NCI-H2227 (cell line): Measurements from ENCODE around the gene VPS26B.

Source experiments
- DNase-seq: peaks from one replicate; lab custom pipeline; 2025; ENCODE audit not compliant: unreplicated experiment; lab: John Stamatoyannopoulos, UW

Gene VPS26B

GRCh38 chr11:134257101-134257500 is 32.6 kb downstream of the VPS26B start:
- no peak for DNase-seq

DNA sequence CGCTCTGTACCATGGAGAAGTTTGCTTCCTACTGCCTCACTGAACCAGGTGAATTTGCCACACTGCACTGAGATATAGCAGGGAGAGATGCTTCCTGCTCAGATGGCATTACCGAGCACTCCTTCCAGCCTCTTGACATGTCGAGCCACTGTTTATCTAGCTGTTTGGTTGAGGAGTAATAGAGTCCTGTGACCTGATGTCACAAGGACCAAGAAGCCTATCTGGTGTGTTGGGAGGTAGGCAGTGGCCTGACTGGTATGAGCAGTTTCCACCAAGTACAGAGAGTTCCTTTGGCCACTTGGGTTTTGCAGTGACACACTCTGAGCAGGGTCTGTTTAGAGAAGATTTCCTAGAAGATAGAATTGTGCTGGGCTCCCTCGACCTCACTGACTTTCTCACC is 34.1 kb downstream of the VPS26B start:
- DNase-seq: no peak

- no peak for DNase-seq
Measured at GRCh38 chr11:134260503-134260902, 36.0 kb downstream of the VPS26B start.

DNA sequence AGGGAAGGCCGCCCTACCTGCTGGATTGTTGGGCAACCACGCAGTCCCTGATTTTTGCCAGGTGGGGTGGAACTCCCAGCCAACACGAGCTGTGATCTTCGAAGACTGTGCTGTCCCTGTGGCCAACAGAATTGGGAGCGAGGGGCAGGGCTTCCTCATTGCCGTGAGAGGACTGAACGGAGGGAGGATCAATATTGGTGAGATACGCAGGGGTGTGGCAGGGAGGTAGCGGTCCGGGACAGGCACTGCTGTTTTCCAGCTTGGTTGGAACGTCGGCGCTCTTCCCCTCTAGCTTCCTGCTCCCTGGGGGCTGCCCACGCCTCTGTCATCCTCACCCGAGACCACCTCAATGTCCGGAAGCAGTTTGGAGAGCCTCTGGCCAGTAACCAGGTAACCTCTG is 36.5 kb downstream of the VPS26B start:
- no peak for DNase-seq

GRCh38 chr11:134261626-134262488 is 37.4 kb downstream of the VPS26B start:
- DNase-seq: peak; percentile 41

GRCh38 chr11:134264966-134265764 is 40.7 kb downstream of the VPS26B start:
- DNase-seq: no peak

GRCh38 chr11:134266440-134266839 is 42.0 kb downstream of the VPS26B start:
- DNase-seq: no peak

DNA sequence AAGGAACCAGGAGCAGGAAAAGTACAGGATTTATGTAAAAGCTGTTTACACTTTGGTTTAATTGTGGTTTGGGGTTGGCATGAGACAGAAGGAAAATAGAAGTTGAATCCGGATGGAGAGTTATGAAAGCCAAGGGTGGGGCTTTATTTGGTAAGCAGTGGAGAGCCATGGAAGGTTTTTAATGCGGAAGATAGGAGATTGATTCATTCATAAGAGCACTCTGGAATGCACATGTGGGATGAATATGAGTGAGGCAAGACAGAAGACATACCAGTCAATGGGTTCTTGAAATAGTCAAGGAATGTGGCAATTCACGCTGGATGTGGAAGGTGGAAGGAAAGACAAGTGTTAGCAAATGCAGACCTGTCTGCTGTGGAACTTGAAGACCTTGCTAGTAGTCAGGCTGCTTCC is 42.4 kb downstream of the VPS26B start:
- no peak for DNase-seq

DNA sequence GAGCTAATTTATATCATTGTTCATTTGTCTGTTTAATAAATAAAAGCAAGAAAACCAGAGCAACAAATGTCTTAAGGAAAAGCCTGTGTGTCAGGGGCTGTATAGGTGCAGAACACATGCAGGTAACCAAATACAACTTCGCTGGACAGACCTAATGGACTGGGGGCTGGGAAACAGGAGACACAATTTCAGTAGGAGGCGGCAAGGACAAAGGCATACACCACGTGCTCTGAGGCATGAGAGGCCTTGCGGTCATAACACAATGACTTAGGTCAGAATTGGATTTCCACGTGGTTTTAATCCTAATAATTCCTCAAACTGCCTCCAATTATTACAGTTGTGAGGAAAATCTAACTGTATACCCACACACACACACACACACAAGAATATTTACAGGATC is 43.0 kb downstream of the VPS26B start:
- DNase-seq: no peak

- DNase-seq: no peak
Measured at GRCh38 chr11:134267966-134268365, 43.5 kb downstream of the VPS26B start.

DNA sequence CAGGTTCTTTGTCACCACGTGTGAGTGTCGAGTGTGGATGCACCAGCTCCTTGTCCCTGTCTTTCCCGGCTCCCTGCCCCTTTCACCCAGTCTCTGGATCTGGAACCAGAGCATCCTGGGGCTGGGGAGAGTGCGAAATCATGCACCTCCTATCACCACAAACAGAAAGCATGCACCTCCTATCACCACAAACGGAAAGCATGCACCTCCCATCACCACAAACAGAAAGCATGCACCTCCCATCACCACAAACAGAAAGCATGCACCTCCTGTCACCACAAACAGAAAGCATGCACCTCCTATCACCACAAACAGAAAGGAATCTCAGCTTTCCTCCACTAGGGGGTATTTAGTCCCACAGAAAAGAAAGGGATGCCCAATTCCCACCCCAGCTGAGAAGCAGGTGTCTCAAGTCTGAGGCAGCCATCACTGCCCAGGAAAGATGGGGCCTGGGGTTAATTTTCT is 45.8 kb downstream of the VPS26B start:
- peak; percentile 36 for DNase-seq

DNA sequence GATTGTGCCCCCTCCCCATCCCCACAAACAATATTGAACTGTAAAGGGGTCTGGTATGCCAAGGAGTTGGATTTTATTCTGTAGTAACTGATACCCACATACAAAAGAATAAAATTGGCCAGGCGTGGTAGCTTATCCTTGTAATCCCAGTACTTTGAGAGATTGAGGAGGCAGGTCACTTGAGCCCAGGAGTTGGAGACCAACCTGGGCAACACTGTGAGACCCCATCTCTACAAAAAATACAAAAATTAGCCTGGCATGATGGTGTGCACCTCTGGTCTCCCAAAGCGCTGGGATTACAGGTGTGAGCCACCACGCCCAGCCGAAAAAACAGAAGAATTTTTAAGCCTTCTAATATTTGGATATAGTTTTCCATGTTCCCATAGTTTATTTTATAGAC is 47.5 kb downstream of the VPS26B start:
- no peak for DNase-seq

DNA sequence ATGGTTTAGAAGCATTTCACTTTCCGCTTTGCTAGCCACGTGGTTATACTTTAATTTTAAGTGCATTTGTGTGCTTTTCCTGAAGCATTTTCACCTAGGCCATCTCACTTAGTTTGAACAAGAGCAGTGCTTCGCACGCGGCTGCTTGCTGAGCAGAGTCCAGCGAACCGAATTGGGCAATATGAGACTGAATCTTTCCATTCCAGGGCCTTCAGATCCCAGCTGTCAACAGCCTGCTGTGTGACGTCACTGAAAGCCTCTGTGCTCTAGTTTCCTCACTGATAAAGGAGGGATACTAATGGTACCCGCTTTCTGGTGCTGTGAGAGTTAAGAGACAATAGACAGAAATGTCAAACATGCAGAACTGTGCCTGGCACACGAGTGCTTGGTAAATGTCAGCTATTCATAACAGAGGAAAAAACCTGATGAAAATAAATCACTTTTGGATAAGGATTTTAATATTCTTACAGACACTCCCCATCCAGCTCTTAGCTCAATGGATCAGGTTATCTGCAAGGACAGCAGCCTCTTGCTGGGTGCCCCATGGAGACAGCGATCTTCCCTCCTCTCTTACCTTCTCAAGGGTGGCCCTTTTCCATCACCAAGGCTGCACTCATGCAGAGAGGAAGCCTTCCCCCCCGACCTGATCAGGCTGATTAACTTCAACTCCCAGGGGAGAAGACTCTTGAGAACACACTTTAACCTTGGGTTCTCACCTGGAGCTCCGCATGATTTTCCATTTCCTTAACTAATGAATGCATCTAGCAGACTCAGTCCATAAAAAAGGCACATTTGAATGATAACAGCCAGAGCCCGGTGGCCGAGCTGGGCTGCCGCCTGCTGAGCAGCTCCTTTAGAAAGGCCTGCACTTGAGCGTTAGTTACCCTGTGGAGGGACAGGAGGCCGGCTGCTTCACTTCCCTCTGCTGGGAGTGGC is 48.2 kb downstream of the VPS26B start:
- DNase-seq: peak; percentile 9

DNA sequence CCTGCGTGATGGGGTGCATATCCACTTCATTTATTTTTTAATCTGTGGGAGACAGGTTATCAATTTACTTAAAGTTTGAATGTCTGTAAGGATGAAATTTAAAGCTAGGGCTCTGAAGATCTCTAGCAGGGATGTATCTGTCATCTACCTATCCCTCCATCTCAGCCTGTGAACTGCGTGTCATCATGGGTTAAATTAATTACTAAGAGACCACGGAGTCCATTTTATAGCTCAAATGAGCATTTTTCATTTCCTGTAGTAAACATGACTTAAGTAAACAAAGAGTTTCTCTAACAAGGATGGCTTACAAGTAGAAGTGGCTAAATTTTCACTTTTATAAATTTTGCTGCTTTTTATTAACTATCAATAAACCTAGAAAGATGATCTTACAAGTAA is 48.8 kb downstream of the VPS26B start:
- DNase-seq: no peak

GRCh38 chr11:134275188-134275533 is 50.7 kb downstream of the VPS26B start:
- DNase-seq: no peak

GRCh38 chr11:134275534-134276395 is 51.3 kb downstream of the VPS26B start, which contains the start of gene GLB1L3:
Gene GLB1L3 (plus strand): TSS chr11:134276379. CDS start chr11:134276741, 362 bp downstream.
- DNase-seq: peak; percentile 74

- peak; percentile 72 for DNase-seq
Measured at GRCh38 chr11:134276396-134277182, 52.1 kb downstream of the VPS26B start.

DNA sequence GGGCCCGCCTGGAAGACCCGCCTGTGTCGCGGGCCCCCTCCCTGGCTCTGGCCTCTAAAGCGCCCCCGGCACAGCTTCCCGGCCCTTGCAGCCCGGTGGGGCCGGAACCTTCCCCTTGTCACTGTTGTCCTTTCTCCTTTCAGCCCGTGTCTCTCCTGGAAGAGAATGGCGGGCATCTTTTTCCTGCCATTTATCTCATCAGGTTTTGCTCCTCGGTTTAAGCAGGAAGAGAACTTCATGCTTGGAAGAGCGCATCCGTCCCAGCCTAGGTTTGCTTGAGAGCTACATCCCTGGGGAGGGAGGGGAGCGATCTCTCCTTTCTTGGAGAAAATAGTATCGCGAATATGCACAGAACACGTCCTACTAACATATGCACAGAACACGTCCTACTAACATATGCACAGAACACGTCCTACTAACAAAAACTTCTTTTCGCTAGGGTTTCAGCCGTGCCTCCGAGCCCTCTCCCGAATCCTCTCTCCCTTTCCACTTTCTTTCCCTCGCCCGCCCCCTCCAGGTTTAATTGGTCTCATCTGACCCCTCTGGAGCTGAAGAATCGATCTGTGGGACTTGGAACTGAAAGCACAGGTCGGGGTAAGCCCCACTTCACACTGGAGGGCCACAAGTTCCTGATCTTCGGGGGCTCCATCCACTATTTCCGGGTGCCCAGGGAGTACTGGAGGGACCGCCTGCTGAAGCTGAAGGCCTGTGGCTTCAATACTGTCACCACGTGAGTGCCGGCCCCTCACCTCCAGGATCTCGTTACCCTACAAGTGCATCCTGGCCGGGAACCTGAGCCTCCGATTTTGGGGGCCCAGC is 52.9 kb downstream of the VPS26B start:
- peak; percentile 20 for DNase-seq
